ENCODE results near the gene CLEC4F. TPM values are rescaled to one million over a fixed set of nuclear protein-coding genes. Genes with fewer than 3 reads are reported as not detected.

The CLEC4F gene
- total and polyA plus RNA-seq, 3 donors from 2014 or later = 0.31 to 2.6 (median 0.79) TPM

GRCh38 chr2:70808983-70809958 lies 11.1 kb downstream of the CLEC4F start:
- no peaks in the 10 kb centered on the region for H3K27me3 ChIP-seq
- no peak for DNase-seq
- H3K4me3 ChIP-seq = no peak overlapping the region
- H3K27ac ChIP-seq = no peak overlapping the region
- intact Hi-C loops (cut with DNase I; ENCODE audit: low total_unique reads) = no loop called here
- no peaks in the 10 kb centered on the region for H3K4me1 ChIP-seq
- 88 to 91% methylated on average over 11 to 12 of the region's 12 CpGs for WGBS, 2 donors
- H3K9me3 ChIP-seq = no peaks in the 10 kb centered on the region
- TF ChIP-seq POLR2A (IDR thresholded peaks at IDR 0.05) = no peak
- no peak for TF ChIP-seq CTCF (IDR thresholded peaks at IDR 0.05)
- no peaks in the 10 kb centered on the region for H3K36me3 ChIP-seq (ENCODE audit: low read depth, missing control alignments)

- intact Hi-C loops (cut with DNase I; ENCODE audit: low total_unique reads) = no loop called here
- TF ChIP-seq CTCF (IDR thresholded peaks at IDR 0.05) (no peak), POLR2A (IDR thresholded peaks at IDR 0.05) (no peak)
- no peak overlapping the region for H3K27ac ChIP-seq
- WGBS, 2 donors = 91 to 94% methylated on average over 4 of the region's 4 CpGs
- no peaks in the 10 kb centered on the region for H3K9me3 ChIP-seq
- no peak for DNase-seq
- no peak overlapping the region for H3K4me3 ChIP-seq
- no peaks in the 10 kb centered on the region for H3K27me3 ChIP-seq
- no peaks in the 10 kb centered on the region for H3K36me3 ChIP-seq (ENCODE audit: low read depth, missing control alignments)
- H3K4me1 ChIP-seq = no peaks in the 10 kb centered on the region
These were observed 12.6 kb downstream of the CLEC4F start for GRCh38 chr2:70807828-70808118.

- intact Hi-C loops (cut with DNase I; ENCODE audit: low total_unique reads) = no loop called here
- no peaks in the 10 kb centered on the region for H3K9me3 ChIP-seq
These were observed 13.1 kb downstream of the CLEC4F start for GRCh38 chr2:70807102-70807827.

GRCh38 chr2:70806620-70807019 lies 13.8 kb downstream of the CLEC4F start:
- intact Hi-C loops (cut with DNase I; ENCODE audit: low total_unique reads) = no loop called here
- Histone ChIP-seq H3K4me1 (no peaks in the 10 kb centered on the region), H3K27me3 (no peaks in the 10 kb centered on the region), H3K9me3 (no peaks in the 10 kb centered on the region), H3K27ac (no peak overlapping the region), H3K4me3 (no peak overlapping the region), H3K36me3 (ENCODE audit: low read depth, missing control alignments) (no peaks in the 10 kb centered on the region)
- WGBS, 2 donors = 71 to 78% methylated on average over 6 of the region's 6 CpGs
- no peak for DNase-seq
- TF ChIP-seq POLR2A (IDR thresholded peaks at IDR 0.05) (no peak), CTCF (IDR thresholded peaks at IDR 0.05) (no peak)

More at GRCh38 chr2:70807102-70807827, 13.1 kb downstream of the CLEC4F start:
- H3K36me3 ChIP-seq (ENCODE audit: low read depth, missing control alignments) = no peaks in the 10 kb centered on the region
- DNase-seq = no peak
- TF ChIP-seq POLR2A (IDR thresholded peaks at IDR 0.05) (no peak), CTCF (IDR thresholded peaks at IDR 0.05) (no peak)
- no peak overlapping the region for H3K27ac ChIP-seq
- WGBS, 2 donors = 89% methylated on average over 6 of the region's 6 CpGs
- no peaks in the 10 kb centered on the region for H3K4me1 ChIP-seq
- no peak overlapping the region for H3K4me3 ChIP-seq
- H3K27me3 ChIP-seq = no peaks in the 10 kb centered on the region

Measured in testis (tissue), 3 donors.